ENCODE results near the gene ITGAL. TPM values are rescaled to one million over a fixed set of nuclear protein-coding genes. Genes with fewer than 3 reads are reported as not detected.

Gene ITGAL
- not detected in 2 replicates for total RNA-seq

DNA sequence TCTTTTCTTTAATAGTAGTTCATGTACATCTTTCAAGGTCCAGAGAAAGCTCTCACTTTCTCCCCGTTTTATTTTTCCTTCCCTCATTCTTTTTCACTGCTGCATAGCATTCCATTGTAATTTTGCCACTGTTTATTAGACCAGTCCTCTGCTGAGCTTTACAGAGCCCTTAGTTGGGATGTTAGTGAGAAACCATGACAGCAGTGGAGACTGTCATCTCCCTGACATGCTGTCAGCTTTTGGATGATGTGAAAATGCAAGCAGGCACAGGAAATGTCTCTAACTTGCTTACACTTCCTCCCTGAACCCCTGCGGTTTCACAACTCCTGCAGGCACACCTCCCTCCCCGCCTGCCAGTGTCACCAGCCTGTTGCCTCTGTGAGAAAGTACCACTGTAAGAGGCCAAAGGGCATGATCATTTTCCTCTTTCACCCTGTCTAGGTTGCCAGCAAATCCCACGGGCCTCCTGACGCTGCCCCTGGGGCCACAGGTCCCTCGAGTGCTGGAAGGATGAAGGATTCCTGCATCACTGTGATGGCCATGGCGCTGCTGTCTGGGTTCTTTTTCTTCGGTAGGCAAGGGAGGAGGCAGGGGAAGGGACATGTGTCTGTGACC, at the start of gene ITGAL:
ITGAL (plus strand) TSS at position 415 of the 615 bp plus-strand sequence; CDS start at position 511, 96 bp downstream.

GRCh38 chr16:30429678-30430427, 42.7 kb upstream of the ITGAL start, which contains the start of gene DCTPP1:
DCTPP1 (minus strand) TSS chr16:30430030; CDS start chr16:30429980, 50 bp downstream.

DNA sequence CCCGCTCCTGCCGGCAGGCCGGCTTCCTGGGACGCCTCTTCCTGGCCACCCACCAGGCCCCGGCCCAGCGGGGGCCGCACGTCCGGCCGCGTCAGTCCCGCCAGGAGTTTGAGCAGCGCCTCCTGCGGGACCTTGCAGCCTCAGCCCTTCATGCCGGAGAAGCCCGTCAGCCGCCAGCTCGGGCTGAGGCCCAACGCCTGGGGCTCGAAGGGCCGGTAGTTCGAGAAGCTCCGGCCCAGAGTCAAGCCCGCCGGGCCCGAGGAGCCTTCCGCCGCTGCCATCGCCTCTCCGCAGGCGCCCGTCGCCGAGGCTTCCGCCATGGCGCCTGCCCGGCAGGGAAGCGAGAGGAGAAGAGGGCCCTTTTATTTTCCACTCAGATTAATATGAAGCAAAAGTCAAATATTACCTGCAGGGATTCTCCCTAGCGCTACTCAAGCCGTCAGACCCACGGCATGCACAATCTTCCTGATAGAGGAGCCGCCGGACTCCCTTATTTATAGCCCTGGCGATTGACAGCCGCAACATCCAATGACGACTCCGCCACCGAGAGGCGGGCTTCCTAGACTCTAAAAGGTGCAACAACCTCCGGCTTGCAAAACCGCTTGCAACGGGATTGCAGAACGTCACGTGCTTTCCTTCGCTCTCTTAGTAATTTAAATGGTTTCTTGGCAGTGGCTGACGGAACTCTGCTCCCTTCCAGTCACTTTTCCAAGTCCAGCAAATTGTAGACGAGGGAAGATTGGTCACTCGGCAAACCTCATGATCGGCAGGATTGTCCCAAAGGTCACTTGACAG, 26.9 kb upstream of the ITGAL start, which contains the start of gene SEPHS2:
SEPHS2 (minus strand) TSS at position 467 of the 795 bp plus-strand sequence; CDS start at position 320, 147 bp downstream.

GRCh38 chr16:30526137-30526822, 53.7 kb downstream of the ITGAL start, which contains the start of gene ZNF768:
ZNF768 (minus strand) TSS chr16:30526566; CDS start chr16:30526413, 153 bp downstream.

GRCh38 chr16:30534368-30535105, 62.0 kb downstream of the ITGAL start, which contains the start of gene ZNF747:
ZNF747 (minus strand) TSS chr16:30534858; CDS start chr16:30534679, 179 bp downstream.

GRCh38 chr16:30557957-30558788, 85.6 kb downstream of the ITGAL start, which contains the start of gene ZNF764:
ZNF764 (minus strand) TSS chr16:30558374; CDS start chr16:30558182, 192 bp downstream.

GRCh38 chr16:30571445-30572322, 99.1 kb downstream of the ITGAL start, which contains the start of gene ZNF688:
ZNF688 (minus strand) TSS chr16:30571714; CDS start chr16:30571629, 85 bp downstream.

Other genes with a start within 250 kb of the ITGAL start
- gene NPIPB13, start 224.3 kb upstream of the ITGAL start, total RNA-seq = 1.7 and 2.1 TPM in 2 replicates
- 31.3 and 43.4 TPM in 2 replicates for gene CD2BP2, start 117.4 kb upstream of the ITGAL start, total RNA-seq
- gene TBC1D10B, start 102.2 kb upstream of the ITGAL start, total RNA-seq = 33.1 and 39.3 TPM in 2 replicates
- not detected in 2 replicates for gene MYL11, start 97.9 kb upstream of the ITGAL start, total RNA-seq
- gene SEPTIN1, start 90.2 kb upstream of the ITGAL start, total RNA-seq = 0.50 TPM in 1 of 2 replicates, not detected in the other
- 2.4 and 3.5 TPM in 2 replicates for gene ZNF48, start 77.3 kb upstream of the ITGAL start, total RNA-seq
- 28.0 and 32.5 TPM in 2 replicates for gene ZNF771, start 65.1 kb upstream of the ITGAL start, total RNA-seq
- 12.6 and 16.9 TPM in 2 replicates for gene DCTPP1, start 42.7 kb upstream of the ITGAL start, total RNA-seq
- gene SEPHS2, start 26.9 kb upstream of the ITGAL start, total RNA-seq = 23.2 and 25.8 TPM in 2 replicates
- 15.4 and 18.7 TPM in 2 replicates for gene ZNF768, start 53.8 kb downstream of the ITGAL start, total RNA-seq
- gene ZNF747, start 62.1 kb downstream of the ITGAL start, total RNA-seq = 7.8 and 10.0 TPM in 2 replicates
- 7.9 and 8.9 TPM in 2 replicates for gene ZNF764, start 85.6 kb downstream of the ITGAL start, total RNA-seq
- 10.4 and 11.6 TPM in 2 replicates for gene ZNF688, start 99.0 kb downstream of the ITGAL start, total RNA-seq
- 6.8 and 18.9 TPM in 2 replicates for gene ZNF785, start 113.0 kb downstream of the ITGAL start, total RNA-seq
- 7.1 and 9.8 TPM in 2 replicates for gene ZNF689, start 137.6 kb downstream of the ITGAL start, total RNA-seq
- 16.0 and 24.8 TPM in 2 replicates for gene PRR14, start 178.2 kb downstream of the ITGAL start, total RNA-seq
- gene FBRS, start 185.7 kb downstream of the ITGAL start, total RNA-seq = 25.1 and 30.0 TPM in 2 replicates
- gene SRCAP, start 226.4 kb downstream of the ITGAL start, total RNA-seq = 21.4 and 34.3 TPM in 2 replicates